Middle frontal gyrus (tissue), 1 donor: ENCODE results near the gene TTLL4.
A peak's percentile ranks its signal among the peaks of the same experiment; 100 is the strongest.

ENCODE experiments used
- DNase-seq: peaks from one replicate; pipeline ENCODE4 v3.0.0-alpha.2; 2015; ENCODE audit warnings: low spot score; ENCODE audit errors: extremely low spot score

The TTLL4 gene

GRCh38 chr2:218710687-218711549 is at the start of gene TTLL4:
TSS of gene TTLL4 (plus strand) at chr2:218710835. CDS start at chr2:218737677, 26,842 bp downstream.
- peak; percentile 96 for DNase-seq

GRCh38 chr2:218662377-218662776 is 48.3 kb upstream of the TTLL4 start:
- no peak for DNase-seq

DNA sequence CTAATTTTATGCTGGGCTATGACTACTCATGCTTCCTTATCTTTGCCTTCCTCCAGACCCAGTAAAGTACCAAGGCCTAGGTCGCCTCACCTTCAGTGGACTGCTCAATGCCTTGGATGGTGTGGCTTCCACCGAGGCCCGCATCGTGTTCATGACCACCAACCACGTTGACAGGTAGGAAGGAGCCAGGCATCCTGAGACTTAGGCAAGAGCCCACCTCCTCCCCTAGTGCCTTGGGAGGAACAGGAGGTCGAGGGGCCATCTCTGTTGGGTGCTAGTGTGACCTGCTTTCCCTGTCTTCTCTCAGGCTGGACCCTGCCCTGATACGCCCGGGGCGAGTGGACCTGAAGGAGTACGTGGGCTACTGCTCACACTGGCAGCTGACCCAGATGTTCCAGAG is 47.8 kb upstream of the TTLL4 start:
- no peak for DNase-seq

- DNase-seq = no peak
Measured at GRCh38 chr2:218663901-218664300, 46.7 kb upstream of the TTLL4 start.

DNA sequence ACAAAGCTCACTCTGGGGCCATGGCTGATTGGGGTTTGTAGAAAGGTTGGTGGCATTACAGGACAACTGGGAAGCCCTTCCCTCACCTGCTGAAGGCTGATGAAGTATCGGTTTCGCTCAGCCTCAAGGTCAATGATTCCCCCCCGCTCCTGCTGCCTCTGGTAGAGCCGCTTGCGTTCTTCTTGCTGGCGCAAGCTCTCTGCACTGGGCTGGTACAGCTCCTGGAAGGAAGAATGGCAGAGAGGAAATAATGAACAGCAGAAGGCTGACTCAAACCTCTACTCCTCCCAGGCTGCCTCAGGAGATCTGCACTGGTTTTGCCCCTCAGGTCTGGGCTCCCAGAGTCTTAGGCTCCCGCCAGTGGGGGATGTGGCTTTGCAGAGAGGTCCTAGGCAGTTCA is 46.0 kb upstream of the TTLL4 start:
- no peak for DNase-seq

DNA sequence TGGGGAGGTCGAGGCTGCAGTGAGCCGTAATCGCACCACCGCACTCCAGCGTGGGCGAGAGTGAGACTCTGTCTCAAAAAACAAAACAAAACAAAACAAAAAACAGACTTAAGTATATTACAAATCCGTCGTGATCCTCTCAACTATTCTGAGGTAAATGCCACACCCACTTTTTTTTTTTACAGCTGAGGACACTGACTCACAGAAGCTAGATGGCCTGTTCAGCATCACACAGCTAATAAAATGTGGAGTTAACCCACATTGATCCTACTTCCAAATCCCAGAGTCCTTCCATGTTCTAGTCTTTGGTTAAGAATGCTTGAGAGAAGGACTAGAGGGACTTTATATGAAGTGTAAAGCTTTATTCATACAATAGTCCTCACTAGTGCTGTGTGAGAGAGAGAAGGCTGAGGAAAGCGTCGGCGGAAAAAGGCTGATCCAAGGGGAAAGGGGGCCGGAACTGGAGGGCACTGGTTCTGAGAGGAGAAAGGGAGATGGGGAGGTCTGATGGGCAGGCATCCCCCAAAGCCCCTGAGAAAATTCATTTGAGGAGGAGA is 39.5 kb upstream of the TTLL4 start:
- DNase-seq = no peak

DNA sequence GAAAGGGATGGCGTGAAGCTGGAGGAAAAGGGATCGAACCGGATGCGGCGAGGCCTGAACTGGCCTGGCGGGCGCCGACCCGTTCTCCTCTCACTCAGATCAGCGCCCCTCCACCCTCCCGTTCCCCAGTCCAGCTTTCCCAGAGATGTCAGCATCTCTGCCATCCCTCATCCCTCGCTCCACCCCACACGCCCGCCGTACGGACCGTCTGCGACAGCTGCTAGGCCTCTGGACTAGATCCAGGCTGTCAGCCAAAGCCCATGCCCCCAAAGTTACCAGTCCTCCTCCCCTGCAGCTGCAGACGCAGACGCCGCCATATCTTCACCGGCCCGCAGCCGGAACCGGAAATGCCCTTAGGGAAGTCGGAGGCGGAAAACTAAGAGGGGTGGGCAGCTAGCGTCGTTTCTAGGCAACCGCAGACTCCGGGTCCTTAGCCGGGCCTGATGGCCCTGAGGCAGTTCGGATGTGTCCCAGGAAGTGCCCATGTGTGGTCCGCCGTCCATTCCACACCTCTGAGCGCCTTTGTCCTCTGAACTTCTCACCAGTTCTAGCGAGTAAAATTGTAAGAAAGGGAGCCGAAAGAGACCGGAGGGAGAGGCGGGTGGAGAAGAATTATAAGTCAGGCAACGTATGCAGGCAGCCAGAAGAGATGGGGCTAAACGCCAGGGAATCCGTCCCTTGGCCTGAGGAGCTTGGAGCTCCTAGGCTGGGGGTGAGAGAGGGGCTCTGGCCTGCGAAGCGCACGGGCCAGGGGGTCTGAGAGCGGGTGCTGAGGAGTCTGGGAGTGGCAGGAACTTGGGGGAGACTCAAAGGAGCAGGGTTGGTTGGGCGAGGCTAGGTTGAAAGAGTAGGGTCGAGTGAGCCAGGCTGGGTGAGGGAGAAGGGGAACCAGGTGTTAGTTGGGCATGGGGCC is 38.7 kb upstream of the TTLL4 start, which contains the start of the genes RNF25 and STK36:
Gene RNF25 (minus strand): TSS at position 349 of the 913 bp plus-strand sequence. CDS start 32 bp downstream, at position 317.
Gene STK36 (plus strand): TSS at position 433 of the 913 bp plus-strand sequence. CDS start 744 bp downstream, outside the sequence.
- peak; percentile 80 for DNase-seq

GRCh38 chr2:218679119-218679518 is 31.5 kb upstream of the TTLL4 start:
- no peak for DNase-seq

GRCh38 chr2:218680061-218680460 is 30.6 kb upstream of the TTLL4 start:
- no peak for DNase-seq

GRCh38 chr2:218687400-218688060 is 23.1 kb upstream of the TTLL4 start:
- peak; percentile 53 for DNase-seq

- DNase-seq = no peak
Measured at GRCh38 chr2:218691234-218691633, 19.4 kb upstream of the TTLL4 start.

GRCh38 chr2:218694405-218695145 is 16.1 kb upstream of the TTLL4 start:
- DNase-seq = no peak

DNA sequence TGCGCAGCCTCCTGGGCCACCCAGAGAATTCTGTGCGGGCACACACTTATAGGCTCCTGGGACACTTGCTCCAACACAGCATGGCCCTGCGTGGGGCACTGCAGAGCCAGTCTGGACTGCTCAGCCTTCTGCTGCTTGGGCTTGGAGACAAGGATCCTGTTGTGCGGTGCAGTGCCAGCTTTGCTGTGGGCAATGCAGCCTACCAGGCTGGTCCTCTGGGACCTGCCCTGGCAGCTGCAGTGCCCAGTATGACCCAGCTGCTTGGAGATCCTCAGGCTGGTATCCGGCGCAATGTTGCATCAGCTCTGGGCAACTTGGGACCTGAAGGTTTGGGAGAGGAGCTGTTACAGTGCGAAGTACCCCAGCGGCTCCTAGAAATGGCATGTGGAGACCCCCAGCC is 11.8 kb upstream of the TTLL4 start:
- no peak for DNase-seq

- DNase-seq = no peak
Measured at GRCh38 chr2:218701806-218702205, 8.8 kb upstream of the TTLL4 start.

DNA sequence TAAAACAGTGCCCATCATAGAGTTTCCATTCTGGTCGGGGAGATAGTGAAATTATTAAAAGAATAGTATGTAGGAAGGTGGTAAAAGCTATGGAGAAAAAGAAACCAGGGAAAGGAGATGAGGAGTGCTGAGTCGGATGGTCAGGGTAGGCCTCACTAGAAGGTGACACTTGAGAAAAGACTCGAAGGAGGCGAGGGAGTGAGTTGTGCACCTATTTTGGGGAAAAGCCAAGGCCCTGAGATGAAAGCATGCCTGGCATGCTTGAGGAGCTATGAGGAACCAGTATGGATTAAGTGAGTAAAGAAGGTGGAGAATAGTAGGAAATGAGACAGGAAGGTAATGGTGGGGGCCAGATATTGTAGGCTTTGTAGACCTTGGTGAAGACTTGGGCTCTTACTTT is 7.3 kb upstream of the TTLL4 start:
- DNase-seq = no peak

- no peak for DNase-seq
Measured at GRCh38 chr2:218708086-218708485, 2.5 kb upstream of the TTLL4 start.

GRCh38 chr2:218709908-218710307 is 727 bp upstream of the TTLL4 start:
- no peak for DNase-seq

DNA sequence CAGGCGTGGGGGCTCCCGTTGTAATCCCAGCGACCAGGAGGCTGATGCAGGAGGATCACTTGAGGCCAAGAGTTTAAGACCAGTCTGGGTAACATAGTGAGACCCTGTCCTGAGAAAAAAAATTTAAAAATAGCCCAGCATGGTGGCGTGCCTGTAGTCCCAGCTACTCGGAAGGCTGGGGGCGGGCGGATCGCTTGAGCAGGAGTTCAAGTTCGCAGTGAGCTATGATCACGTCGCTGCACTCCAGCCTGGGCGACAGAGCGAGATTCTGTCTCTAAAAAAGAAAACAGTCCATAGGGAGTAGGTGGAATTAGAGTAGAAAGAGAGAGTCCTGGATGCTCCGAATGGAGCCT is 325 bp upstream of the TTLL4 start:
- no peak for DNase-seq

DNA sequence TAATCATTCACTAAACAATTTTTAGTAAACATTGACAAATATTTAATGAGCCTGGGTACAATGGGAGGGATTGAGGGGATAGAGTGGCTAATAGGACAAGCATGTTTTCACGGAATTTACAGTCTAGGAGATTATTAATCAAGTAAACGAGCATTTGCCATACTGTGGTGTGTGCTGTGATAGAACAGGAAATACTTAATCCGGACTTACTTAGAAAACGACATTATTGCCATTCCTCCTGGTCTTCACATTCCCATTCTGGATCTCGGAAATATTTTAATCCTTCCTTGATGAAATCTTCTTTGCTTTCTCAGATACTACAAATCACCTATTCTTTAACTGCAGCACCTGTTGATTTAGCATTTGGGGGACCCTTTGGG is 905 bp downstream of the TTLL4 start:
- DNase-seq = no peak

- DNase-seq = no peak
Measured at GRCh38 chr2:218713922-218714321, 3.3 kb downstream of the TTLL4 start.

- peak; percentile 16 for DNase-seq
Measured at GRCh38 chr2:218716070-218716469, 5.4 kb downstream of the TTLL4 start.
